Endodermal cell (in vitro differentiated cells): Measurements from ENCODE around the gene ITGA5. TPM values are rescaled to one million over a fixed set of nuclear protein-coding genes. Genes with fewer than 3 reads are reported as not detected.

Experiments
- DNase-seq: peaks from one replicate; pipeline ENCODE4 v3.0.0-alpha.2; 2017
- H3K27ac ChIP-seq: 2 replicates; pipeline ENCODE4 v1.5.1; 2013; ENCODE audit warnings: mild to moderate bottlenecking, low read depth, low read length, moderate library complexity
- H3K27me3 ChIP-seq: 2 replicates; pipeline ENCODE4 v1.6.1; 2013; ENCODE audit warnings: mild to moderate bottlenecking, low read length, moderate library complexity; ENCODE audit not compliant: insufficient read depth, control insufficient read depth, poor library complexity, severe bottlenecking
- H3K36me3 ChIP-seq: 2 replicates; pipeline ENCODE4 v1.7.0; 2013; ENCODE audit warnings: mild to moderate bottlenecking, low read length, moderate library complexity; ENCODE audit not compliant: control insufficient read depth, insufficient read depth
- H3K4me1 ChIP-seq: one replicate; pipeline ENCODE4 v1.7.0; 2013; ENCODE audit warnings: low read length; ENCODE audit not compliant: control insufficient read depth, insufficient read depth
- H3K4me3 ChIP-seq: 2 replicates; pipeline ENCODE4 v1.5.1; 2013; ENCODE audit warnings: mild to moderate bottlenecking, low read length, moderate library complexity
- H3K9ac ChIP-seq: 2 replicates; pipeline ENCODE4 v1.6.1; 2013; ENCODE audit warnings: mild to moderate bottlenecking, low read length, moderate library complexity; ENCODE audit not compliant: poor library complexity, severe bottlenecking; ENCODE audit errors: extremely low read depth
- H3K9me3 ChIP-seq: 2 replicates; pipeline ENCODE4 v1.6.1; 2013; ENCODE audit warnings: mild to moderate bottlenecking, low read length, moderate library complexity; ENCODE audit not compliant: control insufficient read depth
- H3K27ac Mint-ChIP-seq: 2 replicates; pipeline ENCODE4 v1.8.0; 2020; ENCODE audit warnings: mixed read lengths
- H3K27me3 Mint-ChIP-seq: 2 replicates; pipeline ENCODE4 v1.8.0; 2021; ENCODE audit warnings: mild to moderate bottlenecking, mixed read lengths; ENCODE audit not compliant: insufficient read depth
- H3K36me3 Mint-ChIP-seq: 2 replicates; pipeline ENCODE4 v1.8.0; 2020; ENCODE audit warnings: low read depth, mixed read lengths
- H3K4me1 Mint-ChIP-seq: 2 replicates; pipeline ENCODE4 v1.8.0; 2020; ENCODE audit warnings: mixed read lengths
- H3K4me3 Mint-ChIP-seq: 2 replicates; pipeline ENCODE4 v1.8.0; 2020; ENCODE audit warnings: mild to moderate bottlenecking, moderate library complexity, mixed read lengths
- H3K9me3 Mint-ChIP-seq: 2 replicates; pipeline ENCODE4 v1.8.0; 2020; ENCODE audit warnings: mild to moderate bottlenecking, mixed read lengths
- CTCF ChIP-seq: fragments of 200-600 bp; sonication (generic); conservative IDR thresholded peaks from 2 replicates; pipeline ENCODE4 v1.5.0; 2021; ENCODE audit warnings: antibody characterized with exemption, mild to moderate bottlenecking
- WGBS, 2 experiments: methylation state at CpG; one replicate each; pipeline versions ENCODE4 v1.1.5 to v1.1.7; 2013; ENCODE audit warnings: missing lambda C conversion rate in 2 of 2, mixed read lengths in 1 of 2; ENCODE audit not compliant: insufficient coverage in 1 of 2, insufficient read length in 1 of 2; 5-methylcytosine and 5-hydroxymethylcytosine counted together
- total RNA-seq, 2 donors: library from RNA; stranded (reverse); fragmentation: NEBNext Ultra II Directional in 1 of 2; extraction: Animal tissue kit (Norgen Biotek cat#: 25700) in 1 of 2; gene quantifications; 2 replicates in 1 of 2; 3 replicates in 1 of 2; pipeline ENCODE4 v1.2.1, GENCODE V29; 2021

The ITGA5 gene
- total RNA-seq, 2 donors from 2014 or later: 189 to 243 TPM

- no peak overlapping the region for H3K27ac ChIP-seq
- no peak overlapping the region for H3K9ac ChIP-seq
- no peaks in the 10 kb centered on the region for H3K9me3 ChIP-seq
- Mint-ChIP-seq H3K4me3 (no peak overlapping the region), H3K36me3 (no peaks in the 10 kb centered on the region), H3K27ac (peak overlapping the region; percentile 75), H3K27me3 (peaks cover 13% of the 10 kb centered on the region), H3K9me3 (no peaks in the 10 kb centered on the region), H3K4me1 (peaks cover 70% of the 10 kb centered on the region)
- H3K36me3 ChIP-seq: no peaks in the 10 kb centered on the region
- TF ChIP-seq CTCF: no peak
- WGBS, 2 experiments: 95 to 100% methylated on average over 4 to 5 of the region's 5 CpGs
- H3K4me1 ChIP-seq: peaks cover 12% of the 10 kb centered on the region
- H3K27me3 ChIP-seq: peaks cover 10% of the 10 kb centered on the region
- no peak overlapping the region for H3K4me3 ChIP-seq
- no peak for DNase-seq
Observed at GRCh38 chr12:54430471-54431069, 11.5 kb upstream of the ITGA5 start.

DNA sequence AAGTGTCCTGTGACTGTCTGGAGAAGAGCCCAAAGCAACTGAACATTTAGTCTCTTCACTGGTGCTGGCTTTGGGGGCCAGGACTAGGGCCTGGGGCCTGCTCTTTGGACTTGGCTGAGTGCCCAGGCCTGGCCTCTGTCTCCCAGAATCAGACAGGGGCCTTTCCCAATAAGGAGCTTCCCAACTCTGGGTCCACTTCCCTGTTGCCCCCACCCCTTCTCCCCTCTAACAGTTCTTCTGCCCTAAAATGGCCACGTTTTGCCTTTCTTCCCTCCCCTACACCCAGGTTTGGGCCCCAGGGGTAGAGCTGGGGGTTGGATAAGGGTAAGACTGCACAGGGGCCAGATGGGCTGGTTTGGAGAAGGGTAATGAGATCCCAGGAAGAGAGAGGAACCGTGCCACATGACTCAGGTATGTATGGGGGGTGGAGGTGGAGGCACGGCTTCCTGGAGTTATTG is 10.0 kb upstream of the ITGA5 start:
- Histone ChIP-seq H3K27me3 (peaks cover 23% of the 10 kb centered on the region), H3K36me3 (no peaks in the 10 kb centered on the region), H3K9ac (no peak overlapping the region), H3K4me1 (peaks cover 12% of the 10 kb centered on the region), H3K9me3 (no peaks in the 10 kb centered on the region), H3K4me3 (no peak overlapping the region), H3K27ac (no peak overlapping the region)
- Mint-ChIP-seq H3K4me3 (peak overlapping the region; percentile 16), H3K9me3 (no peaks in the 10 kb centered on the region), H3K27me3 (peaks cover 23% of the 10 kb centered on the region), H3K27ac (peak overlapping the region; percentile 79), H3K36me3 (no peaks in the 10 kb centered on the region), H3K4me1 (peaks cover 73% of the 10 kb centered on the region)
- no peak for TF ChIP-seq CTCF
- WGBS, 2 experiments: 87% methylated on average over 2 of the region's 3 CpGs; no CpG with 5 or more reads in 1 of the 2 experiments
- DNase-seq: peak; percentile 46

DNA sequence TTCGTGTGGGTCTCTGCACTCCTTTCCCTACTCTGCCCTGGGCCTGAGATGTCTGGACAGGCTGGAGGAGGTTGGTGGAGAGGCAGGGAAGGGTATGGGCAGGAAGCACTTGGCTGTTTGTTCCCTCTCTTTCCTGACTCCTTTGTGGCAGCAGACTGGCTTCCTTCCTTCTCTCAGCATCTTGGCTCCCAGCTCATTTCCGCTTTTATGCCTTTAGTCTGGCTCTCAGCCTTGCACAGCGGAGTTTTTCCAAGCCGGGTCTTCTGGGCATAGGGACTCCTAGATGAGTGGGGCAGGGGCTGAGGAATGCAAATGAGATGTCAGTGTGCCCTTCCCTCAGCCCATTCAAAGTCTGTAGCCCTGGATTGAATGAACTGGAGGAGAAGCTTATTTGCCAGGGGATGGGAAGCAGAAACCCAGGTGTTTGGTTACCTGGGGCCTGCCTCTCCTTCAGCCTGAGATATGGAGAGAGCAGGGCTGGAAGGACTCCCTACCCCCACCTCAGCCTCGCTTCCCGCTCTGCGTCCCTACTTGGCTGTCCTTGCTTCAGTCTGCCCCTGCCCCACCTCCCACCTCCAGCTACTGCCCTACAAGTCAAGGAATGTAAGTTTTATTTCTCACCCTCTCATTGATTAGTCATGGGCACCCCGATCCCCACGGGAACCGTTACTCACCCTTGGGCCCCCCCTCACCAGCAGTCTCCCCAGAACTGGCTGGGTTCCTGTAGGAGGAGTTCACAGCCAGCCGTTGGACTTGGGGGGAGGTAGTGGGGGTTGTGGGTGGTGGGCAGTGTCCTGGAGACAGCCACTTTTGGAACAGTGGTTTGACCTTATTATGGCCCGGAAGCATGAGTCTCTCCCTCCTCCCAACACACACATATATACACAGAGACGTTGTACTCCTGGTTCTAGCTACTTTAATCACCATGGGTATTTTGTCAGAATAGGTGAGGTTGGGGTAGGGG is 9.3 kb upstream of the ITGA5 start:
- Histone ChIP-seq H3K9me3 (no peaks in the 10 kb centered on the region), H3K27me3 (peaks cover 23% of the 10 kb centered on the region), H3K27ac (no peak overlapping the region), H3K4me1 (peaks cover 12% of the 10 kb centered on the region), H3K9ac (no peak overlapping the region), H3K36me3 (no peaks in the 10 kb centered on the region), H3K4me3 (no peak overlapping the region)
- H3K9me3 Mint-ChIP-seq: no peaks in the 10 kb centered on the region
- H3K27me3 Mint-ChIP-seq: peaks cover 23% of the 10 kb centered on the region
- 76 to 92% methylated on average over 2 to 12 of the region's 13 CpGs for WGBS, 2 experiments
- H3K4me3 Mint-ChIP-seq: peak overlapping the region; percentile 16
- H3K36me3 Mint-ChIP-seq: no peaks in the 10 kb centered on the region
- H3K27ac Mint-ChIP-seq: peak overlapping the region; percentile 79
- peaks cover 75% of the 10 kb centered on the region for H3K4me1 Mint-ChIP-seq
- DNase-seq: peak; percentile 73
- no peak for TF ChIP-seq CTCF
